ENCODE measurements around the gene CENPN.

CENPN gene, protein sequence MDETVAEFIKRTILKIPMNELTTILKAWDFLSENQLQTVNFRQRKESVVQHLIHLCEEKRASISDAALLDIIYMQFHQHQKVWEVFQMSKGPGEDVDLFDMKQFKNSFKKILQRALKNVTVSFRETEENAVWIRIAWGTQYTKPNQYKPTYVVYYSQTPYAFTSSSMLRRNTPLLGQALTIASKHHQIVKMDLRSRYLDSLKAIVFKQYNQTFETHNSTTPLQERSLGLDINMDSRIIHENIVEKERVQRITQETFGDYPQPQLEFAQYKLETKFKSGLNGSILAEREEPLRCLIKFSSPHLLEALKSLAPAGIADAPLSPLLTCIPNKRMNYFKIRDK

DNA sequence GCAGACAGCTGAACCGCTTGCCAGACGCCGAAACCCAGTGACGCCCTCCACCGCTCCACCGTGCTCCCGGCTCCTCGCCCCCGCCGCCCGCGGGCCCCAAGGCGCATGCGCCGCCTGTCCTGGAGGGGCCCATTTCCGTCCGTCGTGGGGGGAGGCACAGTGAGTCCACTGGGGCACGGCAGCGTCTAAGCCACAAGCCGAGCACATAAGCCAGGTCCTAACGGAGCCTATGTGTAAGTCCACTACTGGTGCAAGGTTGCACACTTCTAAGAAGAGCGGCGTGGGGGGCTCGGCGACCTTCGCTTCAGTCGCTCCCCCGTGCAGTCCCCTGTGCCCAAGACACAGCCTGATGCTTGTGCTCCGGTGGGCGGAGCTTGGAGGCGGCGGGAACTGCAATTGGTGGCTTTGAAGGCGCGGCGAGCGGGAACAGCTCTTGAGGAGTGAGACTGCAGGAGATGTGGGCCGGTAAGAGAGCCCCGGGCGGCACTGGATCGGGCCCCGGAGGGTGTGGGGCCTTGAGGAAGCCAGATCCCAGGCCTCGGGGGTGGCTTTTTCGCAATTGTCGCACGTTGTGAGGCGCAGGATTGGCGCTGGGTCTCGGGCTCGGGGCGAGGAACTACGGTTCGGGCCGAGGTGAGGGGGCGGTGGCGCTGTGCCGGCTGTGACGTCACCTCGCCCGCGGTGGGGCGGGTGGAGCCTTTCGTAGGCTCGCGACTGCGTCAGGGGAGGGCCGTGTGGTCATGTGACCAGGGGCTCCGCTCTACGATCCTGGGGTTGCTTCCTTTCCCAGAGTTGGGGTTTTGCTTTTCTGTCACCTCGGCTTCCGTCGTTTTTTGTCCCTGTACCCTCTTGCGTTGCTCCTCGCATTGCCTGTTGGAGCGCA, at the start of gene CENPN, which contains the start of gene CMC2:
Gene CENPN, plus strand, starts transcription at position 402 of the 883 bp plus-strand sequence. CDS start 4,726 bp downstream, outside the sequence.
Gene CMC2, minus strand, starts transcription at position 73 of the 883 bp plus-strand sequence. CDS start 9,491 bp downstream, outside the sequence.
- in situ Hi-C loops (cut with MboI; ENCODE audit: low sequenced_read_pairs) = no loop called here

DNA sequence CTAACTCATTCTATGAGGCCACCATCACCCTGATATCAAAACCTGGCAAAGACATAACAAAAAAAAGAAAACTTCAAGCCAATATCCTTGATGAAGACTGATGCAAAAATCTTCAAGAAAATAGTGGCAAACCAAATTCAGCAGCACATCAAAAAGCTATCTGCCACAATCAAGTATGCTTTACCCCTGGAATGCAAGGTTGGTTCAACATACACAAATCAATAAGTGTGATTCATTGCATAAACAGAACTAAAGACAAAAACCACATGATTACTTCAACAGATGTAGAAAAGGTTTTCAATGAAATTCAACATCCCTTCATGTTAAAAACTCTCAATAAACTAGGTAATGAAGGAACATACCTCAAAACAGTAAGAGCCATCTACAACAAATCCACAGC, 48.7 kb upstream of the CENPN start:
- in situ Hi-C loops (cut with MboI; ENCODE audit: low sequenced_read_pairs) = no loop called here

GRCh38 chr16:80962879-80963278, 44.1 kb upstream of the CENPN start:
- in situ Hi-C loops (cut with MboI; ENCODE audit: low sequenced_read_pairs) = no loop called here

- in situ Hi-C loops (cut with MboI; ENCODE audit: low sequenced_read_pairs) = no loop called here
These were observed 42.7 kb upstream of the CENPN start for GRCh38 chr16:80964351-80964750.

DNA sequence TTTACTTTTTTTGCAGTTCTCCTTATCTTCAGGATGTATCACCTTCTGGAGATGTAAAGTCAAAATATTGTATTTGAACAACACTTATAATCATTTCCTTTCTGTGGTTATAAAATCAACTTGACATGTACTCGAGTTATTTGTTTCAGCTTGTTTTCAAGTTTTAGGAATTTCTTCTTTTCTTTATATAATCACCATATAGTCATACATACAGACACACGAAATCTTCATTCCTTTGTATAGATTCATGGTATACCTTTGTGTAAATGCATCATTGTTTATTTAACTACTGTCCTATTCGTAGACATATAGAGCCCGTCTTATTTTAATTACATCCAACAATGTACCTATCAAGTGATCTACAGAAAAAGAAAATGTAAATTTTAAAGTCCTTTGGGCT, 40.4 kb upstream of the CENPN start:
- in situ Hi-C loops (cut with MboI; ENCODE audit: low sequenced_read_pairs) = no loop called here

- in situ Hi-C loops (cut with MboI; ENCODE audit: low sequenced_read_pairs) = no loop called here
These were observed 38.5 kb upstream of the CENPN start for GRCh38 chr16:80968386-80969113.

- in situ Hi-C loops (cut with MboI; ENCODE audit: low sequenced_read_pairs) = no loop called here
These were observed 37.9 kb upstream of the CENPN start for GRCh38 chr16:80969114-80969484.

DNA sequence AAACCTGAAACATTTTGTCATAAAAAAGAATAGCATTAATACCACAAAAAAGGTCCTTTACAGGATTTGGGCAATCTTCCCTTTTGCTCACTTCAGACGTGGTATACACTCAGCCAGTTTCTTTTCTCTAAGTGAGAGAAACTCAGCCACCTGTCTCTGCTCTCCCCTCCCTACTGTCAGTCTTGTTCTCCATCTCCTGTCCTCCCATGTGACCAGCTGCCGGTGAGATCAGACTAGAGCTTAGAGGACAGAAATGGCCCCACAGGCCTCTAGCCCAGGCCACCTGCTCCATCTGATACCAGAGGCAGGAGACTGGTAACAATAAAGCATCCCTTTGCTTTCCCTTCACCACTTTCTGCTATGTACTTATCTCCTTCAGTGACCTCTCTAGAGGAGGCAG, 35.2 kb upstream of the CENPN start:
- in situ Hi-C loops (cut with MboI; ENCODE audit: low sequenced_read_pairs) = no loop called here

GRCh38 chr16:80972611-80973010, 34.4 kb upstream of the CENPN start:
- in situ Hi-C loops (cut with MboI; ENCODE audit: low sequenced_read_pairs) = no loop called here

DNA sequence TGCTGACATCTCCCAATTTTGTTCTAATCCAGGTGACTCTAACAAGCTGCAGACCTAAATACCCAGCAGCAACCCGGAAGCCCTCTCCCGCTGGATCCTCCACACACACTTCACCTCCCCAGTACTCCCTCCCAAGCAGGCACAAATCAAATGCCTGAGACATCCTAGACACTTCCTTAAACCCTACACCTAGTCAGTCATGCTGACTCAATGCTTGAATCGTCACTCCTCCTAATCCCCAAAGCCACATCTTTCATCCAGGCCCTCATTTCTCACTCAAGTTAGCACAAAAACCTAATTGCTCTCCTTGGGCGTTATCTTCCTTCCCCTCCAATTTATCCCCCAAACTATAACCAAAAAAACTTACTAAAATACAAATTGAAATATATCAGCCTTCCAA, 33.0 kb upstream of the CENPN start:
- in situ Hi-C loops (cut with MboI; ENCODE audit: low sequenced_read_pairs) = no loop called here

GRCh38 chr16:80974649-80975376, 32.2 kb upstream of the CENPN start:
- in situ Hi-C loops (cut with MboI; ENCODE audit: low sequenced_read_pairs) = no loop called here

DNA sequence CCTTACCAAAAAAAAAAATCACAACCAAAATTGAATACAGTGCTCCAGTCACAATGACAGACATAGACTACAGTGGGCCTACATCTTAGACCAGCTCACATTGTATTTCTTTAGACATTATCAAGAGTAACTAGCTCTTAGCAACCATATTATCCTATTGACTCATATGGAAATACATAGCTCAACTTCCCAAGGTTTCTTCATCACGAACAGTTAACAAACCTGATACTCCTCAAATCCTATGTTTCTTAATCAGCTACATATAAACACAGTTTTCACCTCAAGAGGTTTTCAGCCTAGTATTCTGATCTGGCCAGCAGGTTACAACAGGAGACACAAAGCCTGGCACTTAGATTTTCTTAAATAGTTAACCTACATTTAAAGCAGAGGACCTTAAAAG, 30.1 kb upstream of the CENPN start:
- in situ Hi-C loops (cut with MboI; ENCODE audit: low sequenced_read_pairs) = no loop called here

GRCh38 chr16:80981103-80981502, 25.9 kb upstream of the CENPN start:
- in situ Hi-C loops (cut with MboI; ENCODE audit: low sequenced_read_pairs) = no loop called here

DNA sequence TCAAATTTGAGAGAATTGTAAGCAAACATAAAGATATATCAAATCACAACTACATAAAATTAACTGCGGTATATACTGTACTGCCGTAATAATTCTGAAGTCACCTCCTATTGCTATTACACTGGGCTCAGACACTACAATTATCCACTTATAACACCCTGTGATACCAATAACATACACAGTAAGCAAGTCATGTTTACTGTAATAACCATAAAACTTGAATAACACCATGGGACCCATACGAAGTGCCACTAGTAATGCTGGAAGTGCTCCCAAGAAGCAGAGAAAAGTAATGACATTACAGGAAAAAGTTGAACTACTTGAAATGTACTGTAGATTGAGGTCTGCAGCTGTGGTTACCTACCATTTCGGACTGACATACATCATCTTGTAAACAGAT, 24.4 kb upstream of the CENPN start:
- in situ Hi-C loops (cut with MboI; ENCODE audit: low sequenced_read_pairs) = no loop called here

DNA sequence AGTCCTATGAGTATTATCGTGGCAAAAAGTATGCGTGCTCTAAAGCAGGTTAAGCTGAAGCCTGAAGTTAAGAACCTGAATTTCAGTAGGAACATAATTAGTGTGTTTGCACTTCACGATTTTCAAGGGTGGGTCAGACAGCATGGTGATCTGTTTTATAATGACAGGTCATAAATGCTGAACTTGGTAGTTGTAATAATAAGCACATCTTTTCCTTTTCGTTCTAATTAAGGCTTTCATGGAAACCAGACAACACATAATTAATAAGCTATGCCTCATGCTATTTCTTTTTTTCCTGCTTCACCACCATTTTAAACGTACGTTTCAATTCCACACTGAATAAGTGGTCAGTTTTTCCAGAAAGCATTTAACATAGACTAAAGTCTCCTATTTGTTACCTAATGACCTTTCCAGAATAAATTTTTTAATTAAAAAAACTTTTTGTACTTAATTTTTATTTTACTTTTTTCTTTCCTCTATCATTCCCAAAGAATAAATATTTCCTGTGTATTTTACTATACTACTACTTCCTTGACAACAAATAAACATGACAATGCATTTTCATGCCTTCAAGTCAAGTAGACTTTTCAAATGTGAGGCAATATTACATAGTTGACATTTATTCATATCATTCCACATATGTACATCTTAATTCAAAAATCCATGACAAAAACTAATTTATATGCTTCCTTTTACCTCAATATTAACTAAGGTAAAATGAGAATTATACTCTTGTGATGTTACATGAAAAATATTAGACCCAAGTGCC, 22.7 kb upstream of the CENPN start:
- in situ Hi-C loops (cut with MboI; ENCODE audit: low sequenced_read_pairs) = no loop called here

DNA sequence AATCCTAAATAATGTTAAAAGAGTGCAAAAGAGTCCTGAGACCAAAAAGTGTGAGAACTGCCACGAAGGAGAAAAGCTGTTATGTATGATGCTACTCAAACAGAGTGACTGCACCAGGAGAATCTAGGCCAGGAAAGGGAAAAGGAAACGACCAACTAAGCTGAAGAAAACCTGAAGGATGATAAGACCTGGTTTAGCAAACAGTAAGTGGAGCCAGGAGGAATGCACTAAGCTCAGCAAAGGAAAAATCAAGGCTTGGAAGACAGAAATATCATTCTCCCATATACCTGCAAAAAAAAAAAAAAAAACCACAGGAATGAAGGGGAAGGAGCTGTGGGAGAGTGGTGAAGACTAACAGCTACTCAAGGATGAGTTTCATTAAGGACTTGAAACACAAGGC, 21.4 kb upstream of the CENPN start:
- in situ Hi-C loops (cut with MboI; ENCODE audit: low sequenced_read_pairs) = no loop called here

- in situ Hi-C loops (cut with MboI; ENCODE audit: low sequenced_read_pairs) = no loop called here
These were observed 20.5 kb upstream of the CENPN start for GRCh38 chr16:80986557-80986956.

GRCh38 chr16:80988756-80989155, 18.3 kb upstream of the CENPN start:
- in situ Hi-C loops (cut with MboI; ENCODE audit: low sequenced_read_pairs) = no loop called here

DNA sequence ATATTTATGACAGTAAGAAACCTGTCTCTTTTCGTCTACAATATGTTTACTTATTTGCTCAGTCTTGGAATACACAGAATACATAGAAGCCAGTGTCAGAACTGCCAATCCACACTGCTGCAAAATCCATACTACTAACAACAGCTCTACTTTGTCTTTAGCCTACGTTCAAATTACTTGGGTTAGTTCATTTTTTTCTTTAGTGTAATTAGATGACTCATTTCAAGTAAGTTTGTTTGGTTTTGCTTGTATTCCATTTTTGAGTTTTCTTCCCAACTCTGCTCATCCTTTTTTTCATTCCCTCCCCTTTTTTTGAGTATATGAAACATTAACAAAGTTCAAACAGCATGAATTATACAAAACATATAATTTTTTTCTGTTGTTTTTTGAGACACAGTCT, 17.2 kb upstream of the CENPN start:
- in situ Hi-C loops (cut with MboI; ENCODE audit: low sequenced_read_pairs) = no loop called here

DNA sequence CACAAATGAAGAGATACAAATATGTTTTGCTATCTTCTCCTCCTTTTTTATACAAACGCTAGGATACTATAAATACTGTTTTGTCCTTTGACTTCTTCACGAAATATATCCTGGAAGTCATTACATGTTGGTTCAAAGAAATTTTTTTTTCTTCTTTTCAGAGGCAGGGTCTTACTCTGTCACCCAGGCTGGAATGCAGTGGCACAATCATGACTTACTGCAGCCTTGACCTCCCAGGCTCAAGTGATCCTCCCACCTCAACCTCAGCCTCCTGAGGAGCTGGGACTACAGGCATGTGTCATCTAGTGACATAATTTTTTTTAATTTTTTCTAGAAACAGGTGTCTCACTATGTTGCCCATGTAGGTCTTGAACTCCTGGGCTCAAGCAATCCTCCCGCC, 16.4 kb upstream of the CENPN start:
- in situ Hi-C loops (cut with MboI; ENCODE audit: low sequenced_read_pairs) = no loop called here
